ENCODE data around the gene UCKL1.
"Not testable (repeated sequence)": the region's sequence is repeated elsewhere in the genome, so short reads cannot be mapped to it uniquely, and the experiment has no call there.

Gene UCKL1

GRCh38 chr20:63919130-63919529, 37.1 kb downstream of the UCKL1 start:
- no peak for DNase-seq (ENCODE audit: low read depth)

GRCh38 chr20:63917811-63918210, 38.4 kb downstream of the UCKL1 start:
- no peak for DNase-seq (ENCODE audit: low read depth)

GRCh38 chr20:63916371-63916939, 39.8 kb downstream of the UCKL1 start:
- DNase-seq (ENCODE audit: low read depth) = not testable (repeated sequence)

DNA sequence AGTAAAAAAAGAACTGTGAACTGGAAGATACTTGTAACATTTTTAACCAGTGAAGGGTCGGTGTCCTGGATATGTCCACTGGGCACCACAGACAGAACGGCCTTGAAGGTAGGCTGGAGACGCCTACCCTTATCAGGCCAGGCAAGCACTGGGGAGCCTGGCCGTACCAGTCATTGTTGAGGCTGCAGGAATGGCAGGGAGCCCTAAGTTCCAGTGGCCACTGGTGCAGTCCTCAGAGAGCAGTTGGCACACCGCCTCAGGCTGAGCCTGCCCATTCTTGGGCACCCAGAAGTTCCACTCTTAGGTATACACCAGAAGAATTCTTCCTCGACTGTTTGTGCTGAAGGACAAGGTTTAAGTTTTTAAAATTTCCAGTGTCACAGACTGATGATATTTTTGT, 40.7 kb downstream of the UCKL1 start:
- no peak for DNase-seq (ENCODE audit: low read depth)

DNA sequence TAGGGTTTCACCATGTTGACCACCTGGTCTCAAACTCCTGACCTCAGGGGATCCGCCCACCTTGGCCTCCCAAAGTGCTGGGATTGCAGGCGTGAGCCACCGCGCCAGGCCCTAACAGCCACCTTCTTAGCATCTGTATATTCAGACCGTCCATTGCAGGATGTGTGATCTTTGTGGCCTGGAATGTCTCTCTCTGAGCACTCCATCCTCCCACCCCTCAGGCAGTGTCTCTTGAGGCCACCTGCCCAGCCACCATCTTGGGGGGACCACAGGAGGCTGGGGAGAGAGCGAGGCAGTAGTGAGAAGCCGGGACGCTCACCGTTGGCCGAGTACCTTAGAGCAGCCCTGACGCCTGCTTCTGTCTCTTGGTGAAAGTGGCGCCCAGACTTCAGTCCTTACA, 42.4 kb downstream of the UCKL1 start:
- no peak for DNase-seq (ENCODE audit: low read depth)

DNA sequence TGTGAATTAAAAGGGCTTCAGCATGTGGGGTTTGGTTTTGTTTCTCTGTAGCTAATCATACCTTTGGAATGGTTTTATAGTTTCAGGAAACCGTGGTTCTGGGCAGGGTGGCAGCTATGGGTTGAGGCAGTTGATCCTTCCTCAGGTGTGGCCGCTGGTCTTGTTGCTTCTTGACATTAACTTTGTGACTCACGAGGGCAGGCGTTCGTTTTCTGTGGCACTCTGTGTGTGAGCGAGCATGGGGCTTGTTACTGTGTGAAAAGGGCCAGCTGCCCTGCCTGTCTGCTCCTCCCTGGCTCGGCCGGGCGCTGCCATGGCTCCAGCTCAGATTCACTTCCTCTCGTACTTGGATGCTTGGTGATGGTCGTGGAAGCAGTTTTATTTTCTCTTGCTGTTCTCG, 45.0 kb downstream of the UCKL1 start:
- no peak for DNase-seq (ENCODE audit: low read depth)

DNA sequence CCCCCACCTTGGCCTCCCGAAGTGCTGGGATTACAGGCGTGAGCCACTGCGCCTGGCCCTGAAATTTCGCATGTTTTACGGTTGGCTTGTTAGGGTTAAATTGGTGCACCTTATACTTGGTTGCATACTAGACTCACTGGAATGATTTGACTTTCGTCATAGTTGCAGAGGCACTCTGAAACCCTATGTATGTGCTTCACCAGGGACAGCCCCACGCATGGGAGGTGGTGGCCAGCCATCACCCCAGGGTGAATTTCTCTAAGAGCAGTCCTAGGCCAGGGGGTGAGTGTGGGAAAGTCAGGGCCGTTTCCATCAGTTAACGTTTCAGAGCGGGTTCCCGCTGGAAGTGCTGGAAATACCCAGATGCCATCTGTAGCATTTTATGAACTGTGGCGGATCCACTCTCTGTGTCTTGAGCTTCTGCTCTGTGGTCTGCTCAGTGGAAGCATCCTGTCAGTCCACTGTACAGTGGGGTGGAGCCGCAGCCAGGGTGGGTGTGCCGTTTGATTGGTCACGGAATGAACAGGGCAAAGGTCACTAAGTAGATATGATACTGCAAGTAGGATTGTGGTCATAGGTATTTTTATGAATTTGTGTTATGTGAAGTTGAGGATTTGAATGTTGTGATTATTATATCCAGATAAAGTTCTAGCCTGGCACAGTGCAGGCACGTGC, 48.1 kb downstream of the UCKL1 start:
- DNase-seq (ENCODE audit: low read depth) = no peak

- DNase-seq (ENCODE audit: low read depth) = no peak
These were observed 52.2 kb downstream of the UCKL1 start for GRCh38 chr20:63903796-63904561.

- DNase-seq (ENCODE audit: low read depth) = no peak
These were observed 55.8 kb downstream of the UCKL1 start for GRCh38 chr20:63900413-63900812.

- no peak for DNase-seq (ENCODE audit: low read depth)
These were observed 57.2 kb downstream of the UCKL1 start for GRCh38 chr20:63898882-63899558.

DNA sequence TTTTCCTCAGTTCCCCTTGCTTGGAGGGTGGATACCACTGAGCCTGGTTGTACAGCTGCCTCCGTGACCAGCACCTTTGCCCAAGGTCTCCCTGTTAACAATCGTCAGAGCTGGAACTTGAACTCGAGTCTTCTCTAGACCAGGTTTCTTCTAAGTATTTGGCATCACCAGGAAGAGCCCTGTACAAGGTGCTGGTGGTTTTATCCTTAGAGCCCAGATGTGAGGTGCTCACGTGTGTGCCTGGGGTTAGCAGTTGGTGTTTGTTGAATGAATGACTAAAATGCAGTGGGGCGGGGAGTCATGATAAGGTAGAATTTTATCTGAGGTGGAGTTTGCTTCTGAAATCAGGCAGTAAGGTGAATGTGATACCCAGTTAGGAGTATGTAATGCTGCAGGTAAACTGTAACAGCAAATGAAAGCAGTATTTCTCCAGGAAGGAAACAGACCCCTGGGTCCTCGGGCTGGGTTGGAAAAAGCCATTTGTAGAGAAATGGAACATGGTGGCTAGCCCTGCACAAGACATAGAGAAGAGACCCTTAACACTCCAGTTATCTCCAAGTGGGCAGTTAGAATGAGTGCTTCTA, 58.1 kb downstream of the UCKL1 start:
- no peak for DNase-seq (ENCODE audit: low read depth)

DNA sequence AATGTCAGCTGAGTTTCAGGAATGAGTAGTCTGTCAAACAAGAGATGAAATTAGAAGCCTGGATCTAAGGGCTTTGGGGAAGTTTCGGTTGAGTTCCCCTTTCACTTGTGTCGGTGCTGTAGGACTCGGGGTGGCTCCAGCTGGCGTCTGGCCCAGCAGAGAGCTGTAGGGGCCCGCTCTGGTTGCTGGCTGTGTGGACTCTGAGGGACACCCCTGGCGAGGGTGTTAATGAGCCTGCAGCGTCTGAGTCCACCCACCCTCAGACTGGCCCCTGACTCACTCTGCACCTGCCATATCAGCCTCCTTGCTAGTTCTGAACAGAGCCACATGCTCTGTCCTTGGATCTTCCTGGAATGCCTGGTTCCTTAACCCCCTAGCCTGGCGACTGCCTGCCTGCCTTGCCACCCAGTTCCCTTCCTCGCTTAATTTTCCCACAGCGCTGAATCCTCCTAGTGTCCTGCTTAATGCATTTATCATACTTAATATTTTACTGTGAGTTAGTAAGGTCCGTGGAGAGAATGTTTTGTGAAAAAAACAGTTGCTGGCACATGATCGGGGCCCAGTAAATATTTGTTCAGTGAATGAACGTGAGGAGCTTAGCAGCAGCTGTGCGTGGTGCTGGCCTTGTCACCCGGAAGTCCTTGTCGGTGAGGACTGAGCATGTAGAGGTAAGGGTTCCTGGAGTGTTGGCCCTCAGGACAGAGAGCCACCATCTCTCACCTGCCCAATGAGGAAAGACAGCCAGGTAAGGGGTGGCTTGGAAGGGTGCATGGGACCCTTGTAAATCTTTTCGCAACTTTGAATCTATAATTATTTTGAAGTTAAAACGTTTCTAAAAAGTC, 59.7 kb downstream of the UCKL1 start:
- no peak for DNase-seq (ENCODE audit: low read depth)

DNA sequence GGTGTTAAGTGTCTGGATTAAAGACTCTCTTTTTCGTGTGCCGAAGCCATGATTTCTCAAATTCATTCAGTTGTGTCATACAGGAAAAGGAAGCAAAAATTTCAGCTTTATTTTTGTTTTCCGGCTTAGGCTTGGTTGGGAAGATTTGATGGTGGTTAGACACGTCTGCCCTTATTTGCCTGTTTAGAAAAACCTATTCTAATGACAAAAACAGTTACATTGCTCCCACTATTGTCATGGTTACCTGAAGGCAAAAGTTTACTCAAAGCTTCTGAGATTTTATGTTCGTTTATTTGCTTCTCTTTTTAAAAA, 60.3 kb downstream of the UCKL1 start:
- DNase-seq (ENCODE audit: low read depth) = no peak

GRCh38 chr20:63895202-63895951, 60.8 kb downstream of the UCKL1 start:
- no peak for DNase-seq (ENCODE audit: low read depth)

GRCh38 chr20:63894358-63895201, 61.6 kb downstream of the UCKL1 start, which contains the start of gene DNAJC5:
Gene DNAJC5, plus strand, starts transcription at chr20:63895126. Its CDS starts 33,220 bp downstream, at chr20:63928346.
- peak; percentile 71 for DNase-seq (ENCODE audit: low read depth)

DNA sequence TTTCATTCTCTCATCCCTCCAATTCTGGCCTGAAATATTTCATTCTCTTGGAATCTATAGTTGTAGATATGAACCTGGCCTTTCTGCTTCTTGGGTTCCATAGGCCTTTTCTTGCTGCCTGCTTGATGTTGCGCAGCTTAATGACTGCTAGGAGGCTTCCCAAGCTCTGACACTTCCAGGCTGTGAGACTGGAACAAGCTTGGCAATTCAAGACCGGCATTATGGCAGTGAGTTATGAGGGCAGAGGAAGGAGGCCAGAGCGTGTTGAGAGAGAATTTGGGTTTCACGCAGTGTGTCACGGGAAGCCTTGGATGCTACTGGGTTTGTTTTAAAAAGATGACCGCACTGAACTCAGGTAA, 62.2 kb downstream of the UCKL1 start:
- no peak for DNase-seq (ENCODE audit: low read depth)

GRCh38 chr20:63892402-63892801, 63.8 kb downstream of the UCKL1 start:
- no peak for DNase-seq (ENCODE audit: low read depth)

DNA sequence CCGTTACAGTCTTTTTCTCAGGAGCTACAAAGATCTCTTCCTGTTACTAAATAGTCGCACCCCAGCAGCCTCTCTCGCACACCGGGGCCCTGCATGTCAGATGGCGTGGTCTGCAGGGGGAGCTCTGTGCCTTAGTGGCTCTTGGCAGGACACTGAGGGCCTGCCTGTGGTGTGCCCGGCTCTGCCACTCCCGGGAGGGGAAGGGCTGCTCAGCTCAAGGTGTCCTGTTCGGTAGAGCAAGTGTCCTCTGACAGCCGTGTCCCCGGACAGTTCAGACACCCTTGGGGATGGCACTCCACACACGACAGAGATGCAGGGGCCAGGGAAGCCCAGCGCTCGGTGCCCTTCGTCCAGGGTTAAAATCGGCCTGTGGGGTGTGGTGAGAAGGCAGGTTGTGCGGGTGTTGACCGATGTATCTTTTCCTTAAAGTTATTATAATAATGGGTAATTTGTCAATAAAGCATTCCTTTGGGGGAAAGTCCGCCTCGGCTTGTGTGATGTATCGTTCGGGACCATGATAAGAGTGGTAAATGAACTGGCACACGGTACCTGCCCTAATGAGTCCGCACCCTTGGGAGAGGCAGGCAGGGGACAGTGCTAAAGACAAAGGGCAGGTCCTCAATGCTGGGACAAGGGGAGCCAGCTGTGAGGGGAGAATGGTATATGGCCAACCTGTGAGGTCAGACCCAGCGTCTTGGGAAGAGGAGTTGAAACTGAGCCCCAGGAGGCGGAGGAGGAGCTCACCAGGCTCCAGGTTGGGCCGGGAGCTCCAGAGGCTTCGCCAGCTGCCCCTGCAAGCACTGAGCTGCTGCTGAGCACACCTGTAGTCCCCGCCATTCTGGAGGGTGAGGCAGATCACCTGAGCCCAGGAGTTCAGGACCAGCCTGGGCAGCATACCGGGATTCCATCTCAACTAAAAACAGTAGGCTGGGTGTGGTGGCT, 64.9 kb downstream of the UCKL1 start:
- no peak for DNase-seq (ENCODE audit: low read depth)

DNA sequence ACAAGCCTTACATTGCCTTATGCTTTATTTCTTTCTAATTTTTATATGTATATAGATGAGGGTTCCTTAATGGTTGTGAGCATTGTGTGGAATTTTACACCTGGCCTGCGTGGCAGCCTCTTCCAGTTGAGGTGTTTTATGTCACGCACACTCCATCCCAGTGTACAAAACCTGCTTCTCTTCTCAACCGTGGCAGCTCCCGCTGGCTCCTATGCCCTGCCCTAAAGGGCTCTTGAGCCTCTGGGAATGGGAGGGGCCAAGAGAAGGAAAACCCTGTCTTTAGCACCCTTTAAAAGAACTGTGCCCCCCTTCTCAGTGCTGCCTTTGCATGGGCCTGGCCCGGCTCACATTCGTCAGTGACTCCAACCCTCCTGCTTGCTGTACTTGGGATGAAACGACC, 65.6 kb downstream of the UCKL1 start:
- DNase-seq (ENCODE audit: low read depth) = no peak

All from HS-27A (cell line).